H1 (cell line): ENCODE results near the gene TMX2. TPM values are rescaled to one million over a fixed set of nuclear protein-coding genes. Genes with fewer than 3 reads are reported as not detected.

Experiments
- CTCF ChIA-PET: fragments of 300-600 bp; sonication (Branson Sonifier 250); formaldehyde crosslinking; loops from one replicate; lab custom pipeline; 2021; ENCODE audit not compliant: partially characterized antibody; lab: Charles Lee
- POLR2A ChIA-PET: fragments of 300-600 bp; sonication (Branson Sonifier 250); formaldehyde crosslinking; loops from one replicate; lab custom pipeline; 2021; ENCODE audit warnings: inconsistent platforms; ENCODE audit not compliant: partially characterized antibody; lab: Charles Lee
- DNase-seq, 2 experiments: peaks; one replicate each; pipeline versions ENCODE4 v3.0.0 to v3.0.0-alpha.2; 2010 to 2022; ENCODE audit warnings: low spot score in 2 of 2, low read depth in 1 of 2, mixed read lengths in 1 of 2
- FAIRE-seq: peaks from 2 replicates; lab custom pipeline; 2011; peaks lifted over from hg19 to GRCh38; lab: Jason Lieb, UNC
- H2AFZ ChIP-seq: 2 replicates; pipeline ENCODE4 v1.8.1; 2012; ENCODE audit warnings: low read length, inconsistent platforms
- H2AK5ac ChIP-seq: 2 replicates; pipeline ENCODE4 v1.6.1; 2013; ENCODE audit warnings: low read depth, low read length
- H2BK120ac ChIP-seq: replicated peaks from 2 replicates; pipeline ENCODE3; 2013; ENCODE audit warnings: low read depth, low read length, inconsistent platforms
- H2BK12ac ChIP-seq: 2 replicates; pipeline ENCODE4 v1.6.1; 2013; ENCODE audit warnings: low read depth, low read length
- H2BK15ac ChIP-seq: 2 replicates; pipeline ENCODE4 v1.6.1; 2013; ENCODE audit warnings: low read length
- H2BK20ac ChIP-seq: 2 replicates; pipeline ENCODE4 v1.6.1; 2013; ENCODE audit warnings: low read length
- H2BK5ac ChIP-seq: 2 replicates; pipeline ENCODE4 v1.6.1; 2013; ENCODE audit warnings: low read depth, low read length
- H3K14ac ChIP-seq: 2 replicates; pipeline ENCODE4 v1.6.1; 2013; ENCODE audit warnings: inconsistent platforms; ENCODE audit not compliant: insufficient read length
- H3K18ac ChIP-seq: 2 replicates; pipeline ENCODE4 v1.6.1; 2013; ENCODE audit warnings: low read length; ENCODE audit errors: extremely low read depth
- H3K23ac ChIP-seq: 2 replicates; pipeline ENCODE4 v1.6.1; 2013; ENCODE audit warnings: inconsistent platforms; ENCODE audit not compliant: insufficient read length
- H3K23me2 ChIP-seq: 2 replicates; pipeline ENCODE4 v1.6.1; 2013; ENCODE audit warnings: low read depth, low read length
- H3K27ac ChIP-seq: 2 replicates; pipeline ENCODE4 v1.6.1; 2011; ENCODE audit warnings: low read depth, low read length, inconsistent platforms
- H3K27me3 ChIP-seq, 4 experiments: replicated peaks in 1 of 4; 1 replicate in 1 of 4; 2 replicates in 3 of 4; pipeline versions ENCODE4 v1.6.1 to v1.8.1; 2011 to 2013; ENCODE audit warnings: low read length in 3 of 4, mild to moderate bottlenecking in 3 of 4, inconsistent platforms in 2 of 4, mixed read lengths in 2 of 4, moderate library complexity in 1 of 4; ENCODE audit not compliant: control insufficient read depth in 3 of 4, insufficient read depth in 3 of 4; ENCODE audit errors: extremely low read depth in 1 of 4
- H3K36me3 ChIP-seq, 4 experiments: 2 replicates each; pipeline versions ENCODE4 v1.6.1 to v1.8.1; 2011 to 2013; ENCODE audit warnings: mild to moderate bottlenecking in 4 of 4, low read length in 3 of 4, moderate library complexity in 2 of 4, control low read depth in 1 of 4, inconsistent platforms in 1 of 4; ENCODE audit not compliant: insufficient read depth in 4 of 4, control insufficient read depth in 2 of 4
- H3K4ac ChIP-seq: replicated peaks from 2 replicates; pipeline ENCODE3; 2013; ENCODE audit warnings: low read length, low read depth, mixed read lengths, inconsistent platforms; ENCODE audit not compliant: insufficient read length
- H3K4me1 ChIP-seq, 4 experiments: replicated peaks in 1 of 4; 1 replicate in 1 of 4; 2 replicates in 3 of 4; pipeline versions ENCODE4 v1.6.1 to v1.8.1; 2011 to 2013; ENCODE audit warnings: low read length in 3 of 4, inconsistent platforms in 2 of 4, mixed read lengths in 1 of 4; ENCODE audit not compliant: insufficient read depth in 4 of 4, control insufficient read depth in 3 of 4
- H3K4me2 ChIP-seq, 2 experiments: 2 replicates each; pipeline versions ENCODE4 v1.6.1 to v1.8.1; 2011 to 2013; ENCODE audit warnings: low read depth in 2 of 2, low read length in 2 of 2, control low read depth in 1 of 2, inconsistent platforms in 1 of 2, mild to moderate bottlenecking in 1 of 2; ENCODE audit not compliant: insufficient read depth in 1 of 2
- H3K4me3 ChIP-seq, 4 experiments: fragments of 200-600, 300-600 bp in 1 of 4; sonication (generic), shearing (Covaris generic), sonication (Bioruptor Twin) in 1 of 4; 2 replicates each; pipeline versions ENCODE4 v1.5.1 to v1.8.1; 2011 to 2016; ENCODE audit warnings: low read length in 4 of 4, low read depth in 3 of 4, control low read depth in 2 of 4, inconsistent platforms in 2 of 4, mild to moderate bottlenecking in 2 of 4, mixed read lengths in 1 of 4, moderate library complexity in 1 of 4; ENCODE audit not compliant: insufficient read depth in 2 of 4; ENCODE audit errors: extremely low read depth in 1 of 4
- H3K56ac ChIP-seq: replicated peaks from 2 replicates; pipeline ENCODE3; 2013; ENCODE audit warnings: low read depth, mild to moderate bottlenecking, mixed read lengths, low read length, inconsistent platforms; ENCODE audit not compliant: insufficient read length
- H3K79me1 ChIP-seq: 2 replicates; pipeline ENCODE4 v1.6.1; 2013; ENCODE audit warnings: low read depth, low read length, control low read depth
- H3K79me2 ChIP-seq, 2 experiments: 2 replicates each; pipeline versions ENCODE4 v1.6.1 to v1.8.1; 2012 to 2013; ENCODE audit warnings: low read length in 2 of 2, mild to moderate bottlenecking in 2 of 2, inconsistent platforms in 1 of 2; ENCODE audit not compliant: insufficient read depth in 2 of 2, control insufficient read depth in 1 of 2
- H3K9ac ChIP-seq, 4 experiments: replicated peaks in 1 of 4; 1 replicate in 1 of 4; 2 replicates in 3 of 4; pipeline versions ENCODE4 v1.6.1 to v1.8.1; 2011 to 2013; ENCODE audit warnings: low read depth in 3 of 4, low read length in 3 of 4, control low read depth in 2 of 4, mild to moderate bottlenecking in 2 of 4, moderate library complexity in 2 of 4, inconsistent platforms in 1 of 4; ENCODE audit errors: extremely low read depth in 1 of 4
- H3K9me3 ChIP-seq, 2 experiments: 2 replicates each; pipeline versions ENCODE4 v1.6.1 to v1.8.1; 2012 to 2013; ENCODE audit warnings: mild to moderate bottlenecking in 2 of 2, moderate library complexity in 2 of 2, control low read depth in 1 of 2, inconsistent platforms in 1 of 2, low read depth in 1 of 2, low read length in 1 of 2, mixed read lengths in 1 of 2; ENCODE audit not compliant: insufficient read depth in 2 of 2
- H4K20me1 ChIP-seq, 2 experiments: replicated peaks in 1 of 2; 2 replicates each; pipeline versions ENCODE3 to v1.8.1; 2011 to 2013; ENCODE audit warnings: inconsistent platforms in 2 of 2, low read length in 2 of 2, mild to moderate bottlenecking in 1 of 2; ENCODE audit not compliant: insufficient read depth in 2 of 2, control insufficient read depth in 1 of 2
- H4K5ac ChIP-seq: 2 replicates; pipeline ENCODE4 v1.6.1; 2013; ENCODE audit warnings: low read length, low read depth, mixed read lengths, inconsistent platforms; ENCODE audit not compliant: insufficient read length
- H4K8ac ChIP-seq: 2 replicates; pipeline ENCODE4 v1.8.0; 2013; ENCODE audit warnings: mild to moderate bottlenecking, moderate library complexity, low read length, inconsistent platforms; ENCODE audit not compliant: insufficient read depth; ENCODE audit errors: extremely low read depth
- H4K91ac ChIP-seq: replicated peaks from 2 replicates; pipeline ENCODE3; 2013; ENCODE audit warnings: low read length, mixed read lengths, inconsistent platforms; ENCODE audit not compliant: insufficient read length
- NRF1 ChIP-seq: IDR thresholded peaks from 2 replicates; pipeline ENCODE4 v1.6.1; 2011; ENCODE audit warnings: mild to moderate bottlenecking, low read depth, low read length, improper control_type of control experiment
- POLR2A ChIP-seq, 2 experiments: IDR thresholded peaks; 1 replicate in 1 of 2; 2 replicates in 1 of 2; pipeline ENCODE4 v1.6.1; 2011; ENCODE audit warnings: low read depth in 2 of 2, low read length in 2 of 2, mild to moderate bottlenecking in 2 of 2; ENCODE audit errors: control extremely low read depth in 1 of 2
- whole genome bisulfite sequencing, 2 experiments: shearing (Covaris generic) in 1 of 2; methylation state at CpG; one replicate each; pipeline versions ENCODE4 v1.1.6 to v1.1.7; 2013 to 2015; ENCODE audit warnings: low lambda C conversion rate in 2 of 2, mixed read lengths in 2 of 2, inconsistent platforms in 1 of 2, low coverage in 1 of 2, missing lambda C conversion rate in 1 of 2; ENCODE audit not compliant: insufficient replicate concordance in 2 of 2, insufficient coverage in 1 of 2, insufficient read length in 1 of 2; ENCODE audit errors: extremely low coverage in 1 of 2, missing lambda C conversion rate in 1 of 2; 5-methylcytosine and 5-hydroxymethylcytosine counted together
- polyA plus RNA-seq, 7 experiments: library from polyadenylated mRNA; depleted of rRNA in 3 of 7; stranded (reverse) in 5 of 7; unstranded in 2 of 7; fragments of >200 nt in 5 of 7; fragments of 200-250 nt in 2 of 7; gene quantifications; 1 replicate in 5 of 7; 2 replicates in 1 of 7; 4 replicates in 1 of 7; pipeline versions ENCODE4 v1.2.1 to v1.2.3, GENCODE V29; 2011 to 2013; ENCODE audit warnings: missing spikeins in 2 of 7, mixed read lengths in 2 of 7
- total RNA-seq: library from RNA; stranded (reverse); fragmentation: NEBNext Ultra II Directional; extraction: Animal tissue kit (Norgen Biotek cat#: 25700); gene quantifications from 2 replicates; pipeline ENCODE4 v1.2.1, GENCODE V29; 2021

Gene TMX2
- total and polyA plus RNA-seq, 2 of the 8 experiments (the other 6 are each of a cell fraction or from before 2014, with no cell fraction given) = 70.4 to 100.0 TPM

DNA sequence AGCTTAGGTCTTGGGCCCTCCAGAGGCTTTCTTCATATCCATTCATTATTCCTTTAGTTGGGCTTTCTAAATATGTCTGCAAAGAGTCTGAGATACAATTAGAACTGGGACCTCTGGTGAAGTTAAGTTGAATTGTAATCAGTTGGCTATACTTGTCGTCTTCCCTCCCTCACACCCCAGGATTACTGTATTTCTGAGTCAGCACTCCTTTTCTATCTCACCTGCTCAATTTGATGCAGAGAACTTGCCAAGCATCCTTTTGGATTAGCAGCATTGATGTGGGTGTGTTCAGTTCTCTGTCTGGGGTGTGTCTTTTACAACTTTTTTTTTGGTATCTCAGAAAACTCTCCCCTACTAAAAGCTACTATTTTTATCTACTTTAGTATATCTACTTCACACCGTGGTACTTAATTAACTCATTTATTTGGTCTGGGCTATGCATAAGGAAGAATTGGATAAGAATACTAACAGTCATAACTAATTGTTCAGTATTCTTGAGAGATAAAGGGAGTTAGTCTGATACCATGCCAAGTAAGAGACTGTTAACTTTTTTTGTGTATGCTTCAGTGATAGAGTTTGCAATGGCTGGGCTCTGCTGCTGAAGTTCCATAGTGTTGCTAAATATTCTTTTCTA, 64.3 kb downstream of the TMX2 start:
- H3K4me2 ChIP-seq = peak overlapping the region; percentile 37 to 63; a peak in 3 of 4 replicates
- H2BK120ac ChIP-seq = no peak overlapping the region
- H3K4ac ChIP-seq = no peak overlapping the region
- peaks cover 3 to 19% of the 10 kb centered on the region in 2 experiments for H4K20me1 ChIP-seq
- no peak overlapping the region for H3K23ac ChIP-seq
- 77% methylated on average over 2 of the region's 2 CpGs; no CpG with 5 or more reads in 1 of the 2 experiments for WGBS, 2 experiments
- no peak overlapping the region for H2BK20ac ChIP-seq
- ChIA-PET CTCF (interaction anchor here (0.7 to 9.6 kb wide), 5 partner anchors 9 to 31 kb away, joined by 3 to 86 read pairs (median 6); partner anchors contain the start of gene CTNND1), POLR2A (interaction anchor here (0.7 to 14.4 kb wide), 6 partner anchors 11 to 117 kb away, joined by 3 to 329 read pairs (median 16); partner anchors contain the start of gene CTNND1)
- H3K56ac ChIP-seq = no peak overlapping the region
- peak overlapping the region; percentile 89; the same call in 1 of the 2 replicates for H3K27ac ChIP-seq
- no peak overlapping the region for H2BK12ac ChIP-seq
- H3K27me3 ChIP-seq = no peaks in the 10 kb centered on the region
- no peak overlapping the region for H3K4me3 ChIP-seq
- no peaks in the 10 kb centered on the region for H3K9me3 ChIP-seq
- no peak overlapping the region for H2BK15ac ChIP-seq
- H4K5ac ChIP-seq = no peak overlapping the region
- no peak for DNase-seq
- H3K36me3 ChIP-seq = no peaks in the 10 kb centered on the region
- H3K79me2 ChIP-seq = peaks cover 38 to 95% of the 10 kb centered on the region in 2 experiments
- H3K14ac ChIP-seq = no peak overlapping the region
- H3K9ac ChIP-seq = no peak overlapping the region
- FAIRE-seq = no peak
- H2AFZ ChIP-seq = no peak overlapping the region
- no peak overlapping the region for H2BK5ac ChIP-seq
- TF ChIP-seq POLR2A (IDR thresholded peaks at IDR 0.05; ENCODE audit: control extremely low read depth in 1 of 2, low read depth in 2 of 2, low read length in 2 of 2) (0 out of 3 replicates have a peak, but pooled peaks of 1 of the 2 experiments have one; percentile 18), NRF1 (no peak)
- no peak overlapping the region for H2AK5ac ChIP-seq
- no peak overlapping the region for H4K8ac ChIP-seq
- H4K91ac ChIP-seq = no peak overlapping the region
- peaks cover 23 to 41% (median 35%) of the 10 kb centered on the region in 4 experiments for H3K4me1 ChIP-seq
- peaks cover 6% of the 10 kb centered on the region for H3K79me1 ChIP-seq
- no peaks in the 10 kb centered on the region for H3K23me2 ChIP-seq
- no peak overlapping the region for H3K18ac ChIP-seq
